ENCODE results near the gene EXOC5. TPM values are rescaled to one million over a fixed set of nuclear protein-coding genes. Genes with fewer than 3 reads are reported as not detected.
A peak's percentile ranks its signal among the peaks of the same experiment; 100 is the strongest.

Gene EXOC5, protein sequence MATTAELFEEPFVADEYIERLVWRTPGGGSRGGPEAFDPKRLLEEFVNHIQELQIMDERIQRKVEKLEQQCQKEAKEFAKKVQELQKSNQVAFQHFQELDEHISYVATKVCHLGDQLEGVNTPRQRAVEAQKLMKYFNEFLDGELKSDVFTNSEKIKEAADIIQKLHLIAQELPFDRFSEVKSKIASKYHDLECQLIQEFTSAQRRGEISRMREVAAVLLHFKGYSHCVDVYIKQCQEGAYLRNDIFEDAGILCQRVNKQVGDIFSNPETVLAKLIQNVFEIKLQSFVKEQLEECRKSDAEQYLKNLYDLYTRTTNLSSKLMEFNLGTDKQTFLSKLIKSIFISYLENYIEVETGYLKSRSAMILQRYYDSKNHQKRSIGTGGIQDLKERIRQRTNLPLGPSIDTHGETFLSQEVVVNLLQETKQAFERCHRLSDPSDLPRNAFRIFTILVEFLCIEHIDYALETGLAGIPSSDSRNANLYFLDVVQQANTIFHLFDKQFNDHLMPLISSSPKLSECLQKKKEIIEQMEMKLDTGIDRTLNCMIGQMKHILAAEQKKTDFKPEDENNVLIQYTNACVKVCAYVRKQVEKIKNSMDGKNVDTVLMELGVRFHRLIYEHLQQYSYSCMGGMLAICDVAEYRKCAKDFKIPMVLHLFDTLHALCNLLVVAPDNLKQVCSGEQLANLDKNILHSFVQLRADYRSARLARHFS
- total RNA-seq, result 10 to 100 TPM; 54.9 to 81.6 (median 68.5) TPM

DNA sequence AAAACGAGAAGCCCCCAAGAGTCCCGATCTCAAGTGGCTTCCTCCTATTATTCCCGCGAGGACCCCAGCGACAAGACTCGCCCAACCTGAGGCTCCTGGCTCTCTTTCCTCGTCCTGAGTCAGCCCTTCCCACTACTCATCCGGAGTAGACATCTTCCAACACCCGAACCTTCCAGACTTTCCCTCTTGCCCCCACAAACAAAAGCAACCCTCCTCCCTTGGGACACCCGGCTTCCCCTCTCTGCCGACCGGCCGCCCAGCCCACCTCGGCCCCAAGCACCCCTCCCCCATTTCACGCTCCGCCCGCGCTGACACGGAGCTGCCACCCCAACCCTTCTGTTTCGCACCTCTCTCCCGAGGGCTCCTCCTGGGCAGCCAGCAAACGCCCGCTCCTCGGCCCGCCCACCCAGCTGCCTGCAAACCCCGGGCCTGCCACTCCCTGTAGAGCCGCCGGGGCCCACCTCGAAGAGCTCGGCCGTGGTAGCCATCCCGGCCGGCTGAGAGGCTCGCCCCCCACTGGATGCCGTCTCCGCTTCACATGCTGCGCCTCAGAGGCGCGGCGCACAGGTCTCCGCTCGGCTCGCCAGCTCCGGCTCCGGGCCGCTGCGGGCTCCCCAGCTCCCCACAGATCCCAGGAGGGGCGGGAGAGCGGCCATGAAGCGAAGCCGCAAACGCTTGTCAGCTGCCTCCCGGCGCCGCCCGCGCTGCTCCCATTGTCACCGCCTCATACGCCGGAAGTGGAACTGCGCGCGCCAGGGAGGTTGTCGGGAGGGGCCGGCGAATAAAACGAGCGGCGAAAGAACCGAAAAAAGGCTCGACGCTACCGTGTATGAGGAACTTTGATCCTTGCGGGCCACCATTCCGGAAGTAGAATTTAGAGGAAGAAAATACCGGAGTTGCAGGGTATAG lies at the start of gene EXOC5, which contains the start of gene AP5M1:
Gene EXOC5 (minus strand): TSS at position 745 of the 909 bp plus-strand sequence. CDS start 257 bp downstream, at position 488.
Gene AP5M1 (plus strand): TSS at position 811 of the 909 bp plus-strand sequence. CDS start 344 bp downstream, outside the sequence.
- no peaks in the 10 kb centered on the region for H3K36me3 ChIP-seq
- peak; percentile 93 for ATAC-seq
- peak within 1 kb of the TSS; percentile 90 to 97 (median 96) for H3K27ac ChIP-seq
- peak within 1 kb of the TSS; percentile 92 to 93 for H3K4me3 ChIP-seq
- H3K4me1 ChIP-seq, result peaks cover 8 to 66% (median 21%) of the 10 kb centered on the region in 3 donors
- TF ChIP-seq POLR2A (IDR thresholded peaks at IDR 0.05) (peak; percentile 42 to 52), POLR2AphosphoS5 (IDR thresholded peaks at IDR 0.05) (peak; percentile 89), EP300 (IDR thresholded peaks at IDR 0.05) (no peak)
- TF ChIP-seq, protein P1, sequence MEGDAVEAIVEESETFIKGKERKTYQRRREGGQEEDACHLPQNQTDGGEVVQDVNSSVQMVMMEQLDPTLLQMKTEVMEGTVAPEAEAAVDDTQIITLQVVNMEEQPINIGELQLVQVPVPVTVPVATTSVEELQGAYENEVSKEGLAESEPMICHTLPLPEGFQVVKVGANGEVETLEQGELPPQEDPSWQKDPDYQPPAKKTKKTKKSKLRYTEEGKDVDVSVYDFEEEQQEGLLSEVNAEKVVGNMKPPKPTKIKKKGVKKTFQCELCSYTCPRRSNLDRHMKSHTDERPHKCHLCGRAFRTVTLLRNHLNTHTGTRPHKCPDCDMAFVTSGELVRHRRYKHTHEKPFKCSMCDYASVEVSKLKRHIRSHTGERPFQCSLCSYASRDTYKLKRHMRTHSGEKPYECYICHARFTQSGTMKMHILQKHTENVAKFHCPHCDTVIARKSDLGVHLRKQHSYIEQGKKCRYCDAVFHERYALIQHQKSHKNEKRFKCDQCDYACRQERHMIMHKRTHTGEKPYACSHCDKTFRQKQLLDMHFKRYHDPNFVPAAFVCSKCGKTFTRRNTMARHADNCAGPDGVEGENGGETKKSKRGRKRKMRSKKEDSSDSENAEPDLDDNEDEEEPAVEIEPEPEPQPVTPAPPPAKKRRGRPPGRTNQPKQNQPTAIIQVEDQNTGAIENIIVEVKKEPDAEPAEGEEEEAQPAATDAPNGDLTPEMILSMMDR (IDR thresholded peaks at IDR 0.05), result peak in 3 of 4 experiments; percentile 31 to 38 (median 33)
- WGBS, 2 donors (ENCODE audit: low coverage in 1 of 2), result 0 to 1% methylated on average over 11 to 31 of the region's 76 CpGs
- no peaks in the 10 kb centered on the region for H3K9me3 ChIP-seq
- no peaks in the 10 kb centered on the region for H3K27me3 ChIP-seq

DNA sequence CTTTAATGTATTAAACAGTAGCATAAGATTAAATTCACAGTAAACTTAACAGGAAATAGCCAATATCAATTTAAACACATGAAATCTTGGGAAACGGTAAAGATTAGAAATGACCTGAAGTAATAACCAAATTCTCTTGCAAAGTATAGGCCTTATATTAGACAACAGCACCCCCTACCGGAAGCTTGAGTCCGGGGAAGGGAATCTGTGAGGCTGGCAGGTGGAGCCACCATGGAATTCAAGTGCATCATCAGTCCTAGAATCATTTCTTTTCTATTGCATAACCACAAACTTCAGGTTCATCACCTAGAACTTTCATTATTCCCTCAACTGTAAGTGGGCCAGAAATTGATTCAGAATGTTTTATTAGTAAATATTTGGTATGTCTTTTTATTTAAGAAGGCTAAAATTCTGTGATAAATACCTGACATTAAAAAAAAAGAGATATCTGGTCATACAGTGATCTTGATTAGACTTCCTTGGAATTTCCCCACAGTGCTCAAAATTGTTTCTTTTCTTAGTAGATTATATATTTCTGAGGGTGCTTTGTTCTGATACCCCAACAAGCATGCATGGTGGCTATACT lies 48.6 kb upstream of the EXOC5 start:
- ATAC-seq, result peak; percentile 55
- no peak for TF ChIP-seq POLR2AphosphoS5 (IDR thresholded peaks at IDR 0.05)
- TF ChIP-seq, protein P1 (IDR thresholded peaks at IDR 0.05), result peak; percentile 63 to 81 (median 68)
- TF ChIP-seq POLR2A (IDR thresholded peaks at IDR 0.05), result no peak
- no peak for TF ChIP-seq EP300 (IDR thresholded peaks at IDR 0.05)
- Histone ChIP-seq H3K27ac (no peak overlapping the region), H3K4me3 (no peak overlapping the region), H3K4me1 (no peaks in the 10 kb centered on the region), H3K36me3 (no peaks in the 10 kb centered on the region), H3K9me3 (no peaks in the 10 kb centered on the region), H3K27me3 (peaks cover 16% of the 10 kb centered on the region)
- 0 to 3% methylated on average over 3 of the region's 3 CpGs for WGBS, 2 donors (ENCODE audit: low coverage in 1 of 2)

DNA sequence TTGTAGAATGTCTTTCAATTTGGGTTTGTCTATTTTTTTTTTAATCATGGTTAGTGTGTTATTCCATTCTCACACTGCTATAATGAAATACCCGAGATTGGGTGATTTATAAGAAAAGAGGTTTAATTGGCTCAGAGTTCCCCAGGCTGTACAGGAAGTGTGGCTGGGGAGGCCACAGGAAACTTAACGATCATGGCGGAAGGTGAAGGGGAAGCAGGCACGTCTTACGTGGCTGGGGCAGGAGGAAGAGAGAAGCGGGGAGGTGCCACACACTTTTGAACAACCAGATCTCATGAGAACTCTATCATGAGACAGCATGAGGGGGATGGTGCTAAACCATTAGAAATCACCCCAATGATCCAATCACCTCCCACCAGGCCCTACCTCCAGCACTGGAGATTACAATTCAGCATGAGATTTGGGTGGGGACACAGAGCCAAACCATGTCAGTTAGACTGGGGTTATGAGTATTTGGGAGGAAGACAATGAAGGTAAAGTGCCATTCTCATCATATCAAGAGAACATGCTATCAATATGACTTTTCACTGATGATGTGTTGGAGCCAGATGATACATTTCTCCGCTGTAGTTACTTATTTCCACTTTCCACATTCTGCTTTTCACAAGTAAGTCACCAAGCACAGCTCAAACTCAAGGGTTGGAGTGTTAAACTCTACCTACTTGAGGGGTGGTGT lies 45.8 kb upstream of the EXOC5 start:
- TF ChIP-seq, protein P1 (IDR thresholded peaks at IDR 0.05), result no peak
- TF ChIP-seq POLR2AphosphoS5 (IDR thresholded peaks at IDR 0.05), result no peak
- peaks cover 7% of the 10 kb centered on the region for H3K27me3 ChIP-seq
- no peaks in the 10 kb centered on the region for H3K9me3 ChIP-seq
- WGBS, 2 donors (ENCODE audit: low coverage in 1 of 2), result 61 to 68% methylated on average over 4 to 6 of the region's 7 CpGs
- no peak for ATAC-seq
- no peak overlapping the region for H3K27ac ChIP-seq
- H3K36me3 ChIP-seq, result no peaks in the 10 kb centered on the region
- no peaks in the 10 kb centered on the region for H3K4me1 ChIP-seq
- no peak overlapping the region for H3K4me3 ChIP-seq

DNA sequence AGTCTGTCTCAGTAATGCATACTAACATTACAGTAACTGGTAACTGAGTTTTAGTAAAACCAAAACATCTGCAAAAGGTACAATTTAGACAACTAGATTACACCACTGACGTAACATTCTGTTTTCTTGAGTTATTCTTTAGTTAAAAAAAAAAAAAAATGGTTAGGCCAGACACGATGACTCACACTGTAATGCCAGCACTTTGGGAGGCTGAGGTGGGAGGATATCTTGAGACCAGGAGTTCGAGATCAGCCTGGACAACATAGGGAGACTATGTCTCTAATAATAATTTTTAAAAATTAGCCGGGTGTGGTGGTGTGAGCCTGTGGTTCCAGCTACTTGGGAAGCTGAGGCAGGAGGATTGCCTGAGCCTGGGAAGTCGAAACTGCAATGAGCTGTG lies 34.2 kb upstream of the EXOC5 start:
- Histone ChIP-seq H3K9me3 (no peaks in the 10 kb centered on the region), H3K36me3 (no peaks in the 10 kb centered on the region), H3K27me3 (peaks cover 6% of the 10 kb centered on the region), H3K27ac (no peak overlapping the region), H3K4me1 (no peaks in the 10 kb centered on the region), H3K4me3 (no peak overlapping the region)
- WGBS, 2 donors (ENCODE audit: low coverage in 1 of 2), result 69 to 73% methylated on average over 3 to 5 of the region's 5 CpGs
- TF ChIP-seq, protein P1 (IDR thresholded peaks at IDR 0.05), result no peak
- TF ChIP-seq EP300 (IDR thresholded peaks at IDR 0.05), result no peak
- TF ChIP-seq POLR2A (IDR thresholded peaks at IDR 0.05), result no peak
- TF ChIP-seq POLR2AphosphoS5 (IDR thresholded peaks at IDR 0.05), result no peak
- ATAC-seq, result no peak

Measured in gastroesophageal sphincter (tissue), 4 donors.